Spleen (tissue), 3 donors: ENCODE data around the gene WIPF2.

ENCODE experiments used
- POLR2A ChIP-seq, 3 donors: fragments of 450-650 bp; IDR thresholded peaks; one replicate each; pipeline ENCODE4 v1.5.1; 2017; ENCODE audit warnings: antibody characterized with exemption in 3 of 3, mild to moderate bottlenecking in 1 of 3
- POLR2AphosphoS5 ChIP-seq, 3 donors: sonication (generic); formaldehyde crosslinking; IDR thresholded peaks; one replicate each; pipeline ENCODE4 v1.5.1; 2017; ENCODE audit warnings: antibody characterized with exemption in 3 of 3

DNA sequence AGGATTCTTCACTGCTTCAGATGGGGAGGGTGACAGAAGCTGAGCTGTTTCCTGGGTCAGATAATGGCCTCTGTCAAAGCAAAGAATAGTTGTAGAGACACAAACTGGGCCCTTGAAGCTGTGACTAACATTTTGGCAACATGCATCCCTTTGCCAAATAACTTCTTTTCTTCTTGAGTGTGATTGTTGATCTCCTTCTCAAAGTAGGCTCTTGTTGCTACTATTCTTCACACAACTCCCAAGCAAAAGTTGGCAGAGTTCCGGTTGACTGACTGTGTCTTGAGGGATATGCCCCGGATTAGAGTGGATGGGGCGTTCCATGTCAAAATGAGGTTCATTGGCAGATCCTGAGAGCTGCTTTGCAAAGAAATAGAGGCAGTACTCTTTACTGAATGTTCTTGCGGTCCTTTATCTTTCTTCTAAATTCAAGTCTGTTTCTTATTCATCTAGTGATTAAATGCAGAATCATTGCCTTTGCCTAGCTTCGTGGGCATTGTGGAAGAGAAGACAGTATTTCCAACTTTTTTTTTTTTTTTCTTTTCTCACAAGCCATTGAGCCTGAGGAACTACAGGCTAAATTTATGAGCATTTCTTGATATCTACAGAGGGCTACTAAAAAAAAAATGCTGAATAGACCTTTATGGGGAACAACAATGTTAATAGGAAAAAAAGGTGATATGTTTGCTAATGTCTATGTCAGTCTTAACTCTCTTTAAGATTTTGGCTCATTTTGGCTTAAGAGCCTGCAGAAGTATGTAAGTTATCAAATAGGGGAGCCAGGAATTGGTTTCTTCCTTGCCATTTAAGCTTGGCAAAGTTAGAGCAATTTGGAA lies 5.8 kb downstream of the WIPF2 start:
- TF ChIP-seq POLR2AphosphoS5 (IDR thresholded peaks at IDR 0.05) (no peak), POLR2A (IDR thresholded peaks at IDR 0.05) (no peak)
